Common myeloid progenitor, CD34-positive (primary cell): Measurements from ENCODE around the gene MAMDC4.

ENCODE experiments used
- CTCF ChIA-PET: fragments of 350-600 bp; sonication (Branson Sonifier 250); formaldehyde crosslinking; loops from one replicate; lab custom pipeline; 2021; ENCODE audit warnings: antibody characterized with exemption; lab: Charles Lee
- POLR2A ChIA-PET: fragments of 350-600 bp; sonication (Branson Sonifier 250); formaldehyde crosslinking; loops from one replicate; lab custom pipeline; 2021; ENCODE audit warnings: antibody characterized with exemption; lab: Charles Lee
- DNase-seq, 3 donors: peaks; one replicate each; pipeline versions ENCODE4 v3.0.0 to v3.0.0-alpha.2; 2013
- H3K27ac ChIP-seq, 2 experiments: 1 replicate in 1 of 2; 2 replicates in 1 of 2; pipeline ENCODE4 v1.7.0; 2013; ENCODE audit warnings: inconsistent platforms in 2 of 2, low read length in 2 of 2, mild to moderate bottlenecking in 2 of 2, low read depth in 1 of 2, moderate library complexity in 1 of 2; ENCODE audit not compliant: severe bottlenecking in 2 of 2, insufficient read depth in 1 of 2, poor library complexity in 1 of 2
- H3K27me3 ChIP-seq, 5 experiments: replicated peaks in 2 of 5; 1 replicate in 3 of 5; 2 replicates in 2 of 5; pipeline versions ENCODE4 v1.6.1 to v1.7.0; 2013; ENCODE audit warnings: low read length in 4 of 5, mild to moderate bottlenecking in 2 of 5, moderate library complexity in 2 of 5, inconsistent platforms in 1 of 5; ENCODE audit not compliant: insufficient read depth in 5 of 5, control insufficient read depth in 4 of 5
- H3K36me3 ChIP-seq, 4 experiments: 1 replicate in 2 of 4; 2 replicates in 2 of 4; pipeline versions ENCODE4 v1.6.1 to v1.7.0; 2013; ENCODE audit warnings: low read length in 3 of 4, control low read depth in 1 of 4, mild to moderate bottlenecking in 1 of 4; ENCODE audit not compliant: control insufficient read depth in 4 of 4, insufficient read depth in 4 of 4
- H3K4me1 ChIP-seq, 4 experiments: 1 replicate in 3 of 4; 2 replicates in 1 of 4; pipeline versions ENCODE4 v1.6.1 to v1.7.1; 2013; ENCODE audit warnings: low read length in 3 of 4, mild to moderate bottlenecking in 3 of 4, control low read depth in 1 of 4, inconsistent platforms in 1 of 4, moderate library complexity in 1 of 4; ENCODE audit not compliant: control insufficient read depth in 4 of 4, insufficient read depth in 4 of 4; ENCODE audit errors: control extremely low read depth in 1 of 4
- H3K4me3 ChIP-seq, 7 experiments: 1 replicate in 4 of 7; 2 replicates in 3 of 7; pipeline versions ENCODE4 v1.5.1 to v1.7.0; 2013; ENCODE audit warnings: mild to moderate bottlenecking in 7 of 7, low read length in 6 of 7, moderate library complexity in 6 of 7, inconsistent platforms in 2 of 7, low read depth in 2 of 7, control low read depth in 1 of 7; ENCODE audit not compliant: insufficient read depth in 4 of 7, control insufficient read depth in 1 of 7; ENCODE audit errors: extremely low read depth in 1 of 7
- H3K9me3 ChIP-seq, 5 experiments: 1 replicate in 4 of 5; 2 replicates in 1 of 5; pipeline versions ENCODE4 v1.6.1 to v1.7.1; 2013; ENCODE audit warnings: low read length in 4 of 5, mild to moderate bottlenecking in 2 of 5, inconsistent platforms in 1 of 5, low read depth in 1 of 5, moderate library complexity in 1 of 5; ENCODE audit not compliant: control insufficient read depth in 4 of 5, insufficient read depth in 2 of 5; ENCODE audit errors: control extremely low read depth in 1 of 5
- WGBS: methylation state at CpG from one replicate; pipeline ENCODE4 v1.1.5; 2013; ENCODE audit not compliant: insufficient coverage; 5-methylcytosine and 5-hydroxymethylcytosine counted together

Gene MAMDC4

GRCh38 chr9:136857166-136857565 is 5.0 kb downstream of the MAMDC4 start:
- CTCF ChIA-PET = no interaction called here

DNA sequence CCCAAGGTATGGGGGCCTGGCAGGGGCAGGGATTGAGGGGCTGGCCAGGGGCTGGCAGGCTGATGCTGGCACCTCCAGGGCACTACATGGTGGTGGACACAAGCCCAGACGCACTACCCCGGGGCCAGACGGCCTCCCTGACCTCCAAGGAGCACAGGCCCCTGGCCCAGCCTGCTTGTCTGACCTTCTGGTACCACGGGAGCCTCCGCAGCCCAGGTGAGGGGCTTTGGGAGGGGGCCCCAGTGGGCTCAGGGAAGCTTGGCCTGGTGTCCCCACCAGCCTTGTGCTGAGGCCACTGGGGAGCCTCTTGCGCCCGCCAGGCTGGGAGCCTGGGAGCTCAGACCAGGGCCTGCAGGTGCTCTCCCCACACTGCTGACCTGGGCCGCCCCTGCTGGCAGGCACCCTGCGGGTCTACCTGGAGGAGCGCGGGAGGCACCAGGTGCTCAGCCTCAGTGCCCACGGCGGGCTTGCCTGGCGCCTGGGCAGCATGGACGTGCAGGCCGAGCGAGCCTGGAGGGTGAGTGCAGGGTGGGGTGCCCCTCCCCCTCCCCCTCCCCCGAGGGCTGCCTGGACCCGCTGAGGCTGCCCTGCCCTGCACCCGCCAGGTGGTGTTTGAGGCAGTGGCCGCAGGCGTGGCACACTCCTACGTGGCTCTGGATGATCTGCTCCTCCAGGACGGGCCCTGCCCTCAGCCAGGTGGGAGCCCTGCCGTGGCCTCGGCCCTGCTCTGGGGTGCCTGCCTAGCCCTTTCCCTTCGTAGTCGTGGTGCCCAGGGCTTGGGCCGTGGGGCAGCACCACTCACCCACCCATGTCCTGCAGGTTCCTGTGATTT is 5.7 kb downstream of the MAMDC4 start:
- Histone ChIP-seq H3K4me3 (no peak overlapping the region), H3K36me3 (peaks cover 0 to 27% (median 19%) of the 10 kb centered on the region in 4 experiments), H3K27ac (no peak overlapping the region), H3K4me1 (peaks cover 0 to 3% (median 0%) of the 10 kb centered on the region in 4 experiments), H3K9me3 (no peaks in the 10 kb centered on the region), H3K27me3 (no peaks in the 10 kb centered on the region)
- no peak for DNase-seq
- WGBS = 97% methylated on average over 23 of the region's 29 CpGs
- ChIA-PET CTCF (no interaction called here), POLR2A (no interaction called here)

More at GRCh38 chr9:136857166-136857565, 5.0 kb downstream of the MAMDC4 start:
- Histone ChIP-seq H3K27ac (no peak overlapping the region), H3K4me1 (peaks cover 0 to 3% (median 0%) of the 10 kb centered on the region in 4 experiments), H3K4me3 (no peak overlapping the region), H3K9me3 (no peaks in the 10 kb centered on the region), H3K36me3 (peaks cover 0 to 20% (median 16%) of the 10 kb centered on the region in 4 experiments), H3K27me3 (no peaks in the 10 kb centered on the region)
- 92% methylated on average over 9 of the region's 19 CpGs for whole genome bisulfite sequencing
- POLR2A ChIA-PET = no interaction called here
- no peak for DNase-seq

DNA sequence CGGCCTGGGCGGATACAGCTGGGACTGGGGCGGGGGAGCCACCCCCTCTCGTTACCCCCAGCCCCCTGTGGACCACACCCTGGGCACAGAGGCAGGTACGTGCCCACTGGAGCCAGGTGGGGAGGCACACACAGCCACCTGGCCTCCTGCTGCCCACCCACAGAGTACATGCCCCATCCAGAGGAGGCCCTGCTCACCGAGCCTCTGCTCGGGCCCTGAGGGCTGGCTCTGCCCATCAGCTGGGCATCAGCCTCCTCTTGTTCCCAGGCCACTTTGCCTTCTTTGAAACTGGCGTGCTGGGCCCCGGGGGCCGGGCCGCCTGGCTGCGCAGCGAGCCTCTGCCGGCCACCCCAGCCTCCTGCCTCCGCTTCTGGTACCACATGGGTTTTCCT is 6.3 kb downstream of the MAMDC4 start:
- H3K27ac ChIP-seq = no peak overlapping the region
- peaks cover 0 to 3% (median 0%) of the 10 kb centered on the region in 4 experiments for H3K4me1 ChIP-seq
- peaks cover 2 to 33% (median 23%) of the 10 kb centered on the region in 4 experiments for H3K36me3 ChIP-seq
- 97% methylated on average over 13 of the region's 15 CpGs for WGBS
- DNase-seq = no peak
- no peaks in the 10 kb centered on the region for H3K27me3 ChIP-seq
- no peaks in the 10 kb centered on the region for H3K9me3 ChIP-seq
- ChIA-PET POLR2A (interaction anchor here (0.5 kb wide), 1 partner anchor 86 kb away, joined by 3 read pairs; the partner anchor contains the start of gene FBXW5), CTCF (no interaction called here)
- no peak overlapping the region for H3K4me3 ChIP-seq

GRCh38 chr9:136858844-136859757 is 7.0 kb downstream of the MAMDC4 start:
- no peak for DNase-seq
- 93% methylated on average over 12 of the region's 20 CpGs for WGBS
- CTCF ChIA-PET = interaction anchor here (1.4 kb wide), 1 partner anchor 16 kb away, joined by 3 read pairs; no protein-coding TSS in a partner anchor

DNA sequence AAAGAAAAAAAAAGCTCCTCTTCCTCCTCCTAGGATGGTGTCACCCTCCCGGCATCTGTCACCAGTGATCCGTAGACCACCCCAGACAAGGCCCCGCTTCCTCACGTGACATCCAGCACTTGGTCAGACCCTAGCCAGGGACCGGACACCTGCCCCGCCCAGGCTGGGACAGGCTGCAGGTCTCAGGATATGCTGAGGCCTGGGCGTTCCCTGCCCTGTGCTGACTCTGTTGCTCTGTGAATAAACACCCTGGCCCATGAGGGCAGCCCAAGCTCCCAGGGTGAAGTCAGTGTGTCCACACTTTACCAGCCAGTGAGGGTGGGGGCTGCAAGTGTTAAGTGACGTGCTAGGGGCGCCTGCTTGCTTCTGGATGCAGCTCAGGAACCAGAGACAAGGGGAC is 8.4 kb downstream of the MAMDC4 start:
- H3K36me3 ChIP-seq = peaks cover 2 to 38% (median 26%) of the 10 kb centered on the region in 4 experiments
- CTCF ChIA-PET = interaction anchor here (0.7 to 1.4 kb wide), 4 partner anchors 9 to 48 kb away, joined by 3 read pairs; no protein-coding TSS in a partner anchor
- H3K4me1 ChIP-seq = peaks cover 0 to 8% (median 7%) of the 10 kb centered on the region in 4 experiments
- POLR2A ChIA-PET = interaction anchor here (0.5 kb wide), 1 partner anchor 12 kb away, joined by 3 read pairs; no protein-coding TSS in a partner anchor
- WGBS = 100% methylated on average over 5 of the region's 9 CpGs
- no peaks in the 10 kb centered on the region for H3K27me3 ChIP-seq
- no peaks in the 10 kb centered on the region for H3K9me3 ChIP-seq
- H3K4me3 ChIP-seq = no peak overlapping the region
- no peak overlapping the region for H3K27ac ChIP-seq
- DNase-seq = no peak

More at GRCh38 chr9:136858844-136859757, 7.0 kb downstream of the MAMDC4 start:
- no peak overlapping the region for H3K4me3 ChIP-seq
- peaks cover 2 to 38% (median 26%) of the 10 kb centered on the region in 4 experiments for H3K36me3 ChIP-seq
- POLR2A ChIA-PET = interaction anchor here (0.5 kb wide), 1 partner anchor 85 kb away, joined by 3 read pairs; the partner anchor contains the start of gene FBXW5
- no peaks in the 10 kb centered on the region for H3K9me3 ChIP-seq
- H3K27me3 ChIP-seq = no peaks in the 10 kb centered on the region
- H3K4me1 ChIP-seq = no peaks in the 10 kb centered on the region
- H3K27ac ChIP-seq = no peak overlapping the region

- CTCF ChIA-PET = interaction anchor here (0.7 to 1.4 kb wide), 4 partner anchors 9 to 21 kb away, joined by 3 read pairs; no protein-coding TSS in a partner anchor
- H3K9me3 ChIP-seq = no peaks in the 10 kb centered on the region
- H3K36me3 ChIP-seq = peaks cover 2 to 38% (median 26%) of the 10 kb centered on the region in 4 experiments
- H3K27ac ChIP-seq = no peak overlapping the region
- DNase-seq = no peak
- H3K4me3 ChIP-seq = no peak overlapping the region
- 94% methylated on average over 20 of the region's 22 CpGs for WGBS
- peaks cover 0 to 8% (median 8%) of the 10 kb centered on the region in 4 experiments for H3K4me1 ChIP-seq
- POLR2A ChIA-PET = interaction anchor here (0.6 kb wide), 1 partner anchor 20 kb away, joined by 3 read pairs; no protein-coding TSS in a partner anchor
- no peaks in the 10 kb centered on the region for H3K27me3 ChIP-seq
Observed at GRCh38 chr9:136860933-136861873, 9.1 kb downstream of the MAMDC4 start.
